PC-9 (cell line): ENCODE data around the gene CXCR3. TPM values are rescaled to one million over a fixed set of nuclear protein-coding genes. Genes with fewer than 3 reads are reported as not detected.
"Not testable (repeated sequence)": the region's sequence is repeated elsewhere in the genome, so short reads cannot be mapped to it uniquely, and the experiment has no call there.

Source experiments
- BruUV-seq: library from RNA; stranded (reverse); fragments of 400-500 nt; replicated peaks from 2 replicates; lab custom pipeline; 2021; lab: Mats Ljungman, UMichigan
- CTCF ChIA-PET: fragments of 300-600 bp; sonication (Branson Sonifier 250); formaldehyde crosslinking; loops from one replicate; lab custom pipeline; 2022; ENCODE audit warnings: antibody characterized with exemption; lab: Charles Lee
- POLR2A ChIA-PET: fragments of 300-600 bp; sonication (Branson Sonifier 250); formaldehyde crosslinking; loops from one replicate; lab custom pipeline; 2022; ENCODE audit warnings: antibody characterized with exemption; ENCODE audit not compliant: unreplicated experiment; lab: Charles Lee
- DNase-seq, 2 experiments: peaks; one replicate each; pipeline versions ENCODE4 v3.0.0 to v3.0.0-alpha.2; 2015 to 2022; ENCODE audit warnings: mixed read lengths in 1 of 2
- H2AFZ ChIP-seq: fragments of 200-600 bp; sonication (generic); 2 replicates; pipeline ENCODE4 v1.8.1; 2017; ENCODE audit warnings: antibody characterized with exemption
- H3F3A ChIP-seq: fragments of 200-600 bp; sonication (generic); 2 replicates; pipeline ENCODE4 v1.8.1; 2017; ENCODE audit warnings: antibody characterized with exemption, mild to moderate bottlenecking, low read depth; ENCODE audit not compliant: insufficient read depth
- H3K27ac ChIP-seq: fragments of 200-600 bp; sonication (generic); 2 replicates; pipeline ENCODE4 v1.6.1; 2016; ENCODE audit warnings: mixed run types
- H3K27me3 ChIP-seq: fragments of 200-600 bp; sonication (generic); 2 replicates; pipeline ENCODE4 v1.6.1; 2016; ENCODE audit warnings: low read depth, mixed run types; ENCODE audit not compliant: insufficient read depth
- H3K36me3 ChIP-seq: fragments of 200-600 bp; sonication (generic); 2 replicates; pipeline ENCODE4 v1.6.1; 2016; ENCODE audit warnings: low read depth, mixed run types
- H3K4me1 ChIP-seq: fragments of 200-600 bp; sonication (generic); replicated peaks from 2 replicates; pipeline ENCODE4 v1.6.1; 2016; ENCODE audit warnings: mixed run types; ENCODE audit not compliant: insufficient read depth
- H3K4me2 ChIP-seq: fragments of 200-600 bp; sonication (generic); 2 replicates; pipeline ENCODE4 v1.6.1; 2017; ENCODE audit warnings: mixed run types
- H3K4me3 ChIP-seq: fragments of 200-600 bp; sonication (generic); 2 replicates; pipeline ENCODE4 v1.6.1; 2016; ENCODE audit warnings: mixed run types
- H3K79me2 ChIP-seq: fragments of 200-600 bp; sonication (generic); 2 replicates; pipeline ENCODE4 v1.6.1; 2017; ENCODE audit warnings: low read depth, mixed run types
- H3K9me2 ChIP-seq: fragments of 200-600 bp; sonication (generic); 2 replicates; pipeline ENCODE4 v1.8.1; 2017; ENCODE audit warnings: mild to moderate bottlenecking; ENCODE audit not compliant: insufficient read depth
- H3K9me3 ChIP-seq: fragments of 200-600 bp; sonication (generic); 2 replicates; pipeline ENCODE4 v1.8.1; 2016; ENCODE audit warnings: low read depth; ENCODE audit not compliant: insufficient read depth
- H4K20me1 ChIP-seq: fragments of 200-600 bp; sonication (generic); 2 replicates; pipeline ENCODE4 v1.8.1; 2017; ENCODE audit not compliant: insufficient read depth
- CTCF ChIP-seq: fragments of 200-600 bp; sonication (generic); conservative IDR thresholded peaks from 2 replicates; pipeline ENCODE4 v1.6.1; 2017; ENCODE audit warnings: mixed run types, antibody characterized with exemption, mild to moderate bottlenecking, moderate library complexity
- EZH2 ChIP-seq: fragments of 200-600 bp; sonication (generic); IDR thresholded peaks from 2 replicates; pipeline ENCODE4 v1.8.0; 2017; ENCODE audit warnings: antibody characterized with exemption, low read depth
- intact Hi-C: fragments of 100-400 bp; cut with micrococcal nuclease; formaldehyde crosslinking; loops from one replicate; pipeline ENCODE4 v1.10.0; 2022; ENCODE audit not compliant: unreplicated experiment
- total RNA-seq: library from RNA; stranded (reverse); gene quantifications from 2 replicates; pipeline ENCODE4 v1.2.3, GENCODE V29; 2021

The CXCR3 gene
- total RNA-seq, 1 experiment from 2014 or later: not detected

GRCh38 chrX:71573590-71573989 lies 44.7 kb downstream of the CXCR3 start:
- TF ChIP-seq CTCF (no peak), EZH2 (no peak)
- intact Hi-C loops: no loop called here
- Histone ChIP-seq H3K27ac (no peak overlapping the region), H3K79me2 (no peaks in the 10 kb centered on the region), H3K9me3 (no peaks in the 10 kb centered on the region), H2AFZ (no peak overlapping the region), H3K9me2 (no peaks in the 10 kb centered on the region), H3K27me3 (no peaks in the 10 kb centered on the region), H3F3A (peaks cover 10% of the 10 kb centered on the region; the same call in 1 of the 2 replicates), H3K4me3 (no peak overlapping the region), H3K4me1 (no peaks in the 10 kb centered on the region), H3K4me2 (no peak overlapping the region), H3K36me3 (peaks cover 4% of the 10 kb centered on the region; the same call in 1 of the 2 replicates), H4K20me1 (peaks cover 29% of the 10 kb centered on the region)
- ChIA-PET POLR2A (no interaction called here), CTCF (no interaction called here)
- no TSS peak for BruUV-seq
- no peak for DNase-seq

GRCh38 chrX:71571390-71571789 lies 46.9 kb downstream of the CXCR3 start:
- CTCF ChIA-PET: interaction anchor here (0.7 kb wide), 1 partner anchor 79 kb away, joined by 4 read pairs; no protein-coding TSS in a partner anchor
- H3K27ac ChIP-seq, BruUV-seq, H3K4me2 ChIP-seq, H3K27me3 ChIP-seq, H3K9me2 ChIP-seq, H3K4me3 ChIP-seq, DNase-seq, H2AFZ ChIP-seq, intact Hi-C loops, H3K9me3 ChIP-seq, H3K4me1 ChIP-seq, H3K79me2 ChIP-seq, POLR2A ChIA-PET: not testable (repeated sequence)
- peaks cover 34% of the 10 kb centered on the region for H4K20me1 ChIP-seq
- peaks cover 10% of the 10 kb centered on the region; the same call in 1 of the 2 replicates for H3F3A ChIP-seq
- H3K36me3 ChIP-seq: peaks cover 17% of the 10 kb centered on the region

Other genes starting within 250 kb of the CXCR3 start
- 123 and 159 TPM in 2 replicates for gene OGT, start 85.4 kb downstream of the CXCR3 start, total RNA-seq
- gene GCNA, start 40.1 kb downstream of the CXCR3 start, total RNA-seq: 0.48 and 1.4 TPM in 2 replicates
- gene CXorf49, start 99.8 kb upstream of the CXCR3 start, total RNA-seq: not detected in 2 replicates
- not detected in 2 replicates for gene CXorf49B, start 144.8 kb upstream of the CXCR3 start, total RNA-seq